ENCODE measurements around the gene RPP38. TPM values are rescaled to one million over a fixed set of nuclear protein-coding genes. Genes with fewer than 3 reads are reported as not detected.

The RPP38 gene
- polyA plus RNA-seq, 4 donors, result 26.4 to 29.0 (median 26.9) TPM

- peak in 1 of 4 donors; percentile 65 for DNase-seq (ENCODE audit: low read depth in 4 of 4, low spot score in 3 of 4)
These were observed 9.3 kb downstream of the RPP38 start for GRCh38 chr10:15106352-15107013.

- DNase-seq (ENCODE audit: low read depth in 4 of 4, low spot score in 3 of 4), result no peak
These were observed 15.5 kb downstream of the RPP38 start for GRCh38 chr10:15112657-15113056.

- DNase-seq (ENCODE audit: low read depth in 4 of 4, low spot score in 3 of 4), result no peak
These were observed 16.6 kb downstream of the RPP38 start for GRCh38 chr10:15113766-15114165.

GRCh38 chr10:15116225-15116624, 19.1 kb downstream of the RPP38 start:
- no peak for DNase-seq (ENCODE audit: low read depth in 4 of 4, low spot score in 3 of 4)

GRCh38 chr10:15118615-15119014, 21.5 kb downstream of the RPP38 start:
- DNase-seq (ENCODE audit: low read depth in 4 of 4, low spot score in 3 of 4), result no peak

GRCh38 chr10:15120523-15120922, 23.4 kb downstream of the RPP38 start:
- DNase-seq (ENCODE audit: low read depth in 4 of 4, low spot score in 3 of 4), result no peak

- no peak for DNase-seq (ENCODE audit: low read depth in 4 of 4, low spot score in 3 of 4)
These were observed 24.6 kb downstream of the RPP38 start for GRCh38 chr10:15121707-15122106.

- no peak for DNase-seq (ENCODE audit: low read depth in 4 of 4, low spot score in 3 of 4)
These were observed 25.4 kb downstream of the RPP38 start for GRCh38 chr10:15122477-15123030.

- no peak for DNase-seq (ENCODE audit: low read depth in 4 of 4, low spot score in 3 of 4)
These were observed 26.6 kb downstream of the RPP38 start for GRCh38 chr10:15123749-15124184.

- DNase-seq (ENCODE audit: low read depth in 4 of 4, low spot score in 3 of 4), result no peak
These were observed 27.0 kb downstream of the RPP38 start for GRCh38 chr10:15124190-15124589.

GRCh38 chr10:15124908-15125307, 27.8 kb downstream of the RPP38 start:
- DNase-seq (ENCODE audit: low read depth in 4 of 4, low spot score in 3 of 4), result no peak

GRCh38 chr10:15131330-15131729, 34.2 kb downstream of the RPP38 start:
- DNase-seq (ENCODE audit: low read depth in 4 of 4, low spot score in 3 of 4), result no peak

- no peak for DNase-seq (ENCODE audit: low read depth in 4 of 4, low spot score in 3 of 4)
These were observed 39.2 kb downstream of the RPP38 start for GRCh38 chr10:15136129-15137035.

GRCh38 chr10:15137036-15137359, 39.8 kb downstream of the RPP38 start:
- no peak for DNase-seq (ENCODE audit: low read depth in 4 of 4, low spot score in 3 of 4)

GRCh38 chr10:15137636-15138035, 40.5 kb downstream of the RPP38 start:
- no peak for DNase-seq (ENCODE audit: low read depth in 4 of 4, low spot score in 3 of 4)

GRCh38 chr10:15140698-15141097, 43.5 kb downstream of the RPP38 start:
- DNase-seq (ENCODE audit: low read depth in 4 of 4, low spot score in 3 of 4), result no peak

- peak in 1 of 4 donors; percentile 20 for DNase-seq (ENCODE audit: low read depth in 4 of 4, low spot score in 3 of 4)
These were observed 44.2 kb downstream of the RPP38 start for GRCh38 chr10:15141136-15142054.

- no peak for DNase-seq (ENCODE audit: low read depth in 4 of 4, low spot score in 3 of 4)
These were observed 47.6 kb downstream of the RPP38 start for GRCh38 chr10:15144788-15145187.

- no peak for DNase-seq (ENCODE audit: low read depth in 4 of 4, low spot score in 3 of 4)
These were observed 49.2 kb downstream of the RPP38 start for GRCh38 chr10:15146366-15146765.

- DNase-seq (ENCODE audit: low read depth in 4 of 4, low spot score in 3 of 4), result no peak
These were observed 50.6 kb downstream of the RPP38 start for GRCh38 chr10:15147594-15148392.

Data from right renal pelvis (tissue), 4 donors.